Caco-2 (cell line): ENCODE data around the gene C20orf204. TPM values are rescaled to one million over a fixed set of nuclear protein-coding genes. Genes with fewer than 3 reads are reported as not detected.

ENCODE experiments used
- BruUV-seq: library from RNA; stranded (reverse); fragments of 400-500 nt; replicated peaks from 2 replicates; lab custom pipeline; 2021; lab: Mats Ljungman, UMichigan
- CTCF ChIA-PET: fragments of 300-600 bp; sonication (Branson Sonifier 250); formaldehyde crosslinking; loops from one replicate; lab custom pipeline; 2022; ENCODE audit warnings: antibody characterized with exemption; lab: Charles Lee
- POLR2A ChIA-PET: fragments of 300-600 bp; sonication (Branson Sonifier 250); formaldehyde crosslinking; loops from one replicate; lab custom pipeline; 2022; ENCODE audit warnings: antibody characterized with exemption; lab: Charles Lee
- DNase-seq, 2 experiments: peaks; one replicate each; pipeline versions ENCODE4 v3.0.0 to v3.0.0-alpha.2; 2020 to 2022
- H3K27me3 ChIP-seq: replicated peaks from 2 replicates; pipeline ENCODE4 v1.6.0; 2011; ENCODE audit warnings: low read length; ENCODE audit not compliant: control insufficient read depth, insufficient read depth
- H3K36me3 ChIP-seq: 2 replicates; pipeline ENCODE4 v1.5.1; 2011; ENCODE audit warnings: low read length; ENCODE audit not compliant: control insufficient read depth, insufficient read depth
- H3K4me1 ChIP-seq: fragments of 250-450 bp; sonication (Bioruptor Pico); 2 replicates; pipeline ENCODE4 v1.5.1; 2020; ENCODE audit warnings: mild to moderate bottlenecking
- H3K4me3 ChIP-seq: 2 replicates; pipeline ENCODE4 v1.5.1; 2011; ENCODE audit warnings: low read depth, mild to moderate bottlenecking, control low read depth, low read length
- H3K9me3 ChIP-seq: fragments of 250-450 bp; sonication (Bioruptor Pico); 2 replicates; pipeline ENCODE4 v1.5.1; 2020; ENCODE audit warnings: mild to moderate bottlenecking, moderate library complexity
- H3K27ac Mint-ChIP-seq: one replicate; pipeline ENCODE4 v1.8.0; 2022; ENCODE audit warnings: mixed read lengths; ENCODE audit not compliant: unreplicated experiment
- H3K27me3 Mint-ChIP-seq: one replicate; pipeline ENCODE4 v1.8.0; 2022; ENCODE audit warnings: mixed read lengths; ENCODE audit not compliant: insufficient read depth, unreplicated experiment
- H3K36me3 Mint-ChIP-seq: one replicate; pipeline ENCODE4 v1.8.0; 2022; ENCODE audit warnings: mild to moderate bottlenecking, mixed read lengths; ENCODE audit not compliant: insufficient read depth, unreplicated experiment
- H3K4me1 Mint-ChIP-seq: one replicate; pipeline ENCODE4 v1.8.0; 2022; ENCODE audit warnings: low read depth, mixed read lengths; ENCODE audit not compliant: unreplicated experiment
- H3K4me3 Mint-ChIP-seq: one replicate; pipeline ENCODE4 v1.8.0; 2022; ENCODE audit warnings: mild to moderate bottlenecking, moderate library complexity, mixed read lengths; ENCODE audit not compliant: unreplicated experiment
- H3K9me3 Mint-ChIP-seq: one replicate; pipeline ENCODE4 v1.8.0; 2022; ENCODE audit warnings: mixed read lengths; ENCODE audit not compliant: unreplicated experiment
- intact Hi-C: fragments of 100-400 bp; cut with micrococcal nuclease; formaldehyde crosslinking; loops from one replicate; pipeline ENCODE4 v1.10.0; 2022; ENCODE audit not compliant: unreplicated experiment
- total RNA-seq: library from RNA; stranded (reverse); gene quantifications from 2 replicates; pipeline ENCODE4 v1.2.3, GENCODE V29; 2022
- TF ChIP-seq, protein P1 (sequence below), 2 experiments: fragments of 200-600 bp in 1 of 2; IDR thresholded peaks; 1 replicate in 1 of 2; 2 replicates in 1 of 2; pipeline versions ENCODE4 v1.5.1 to v1.8.0; 2011 to 2022; ENCODE audit warnings: antibody characterized with exemption in 1 of 2, control low read depth in 1 of 2, inconsistent platforms in 1 of 2, low read depth in 1 of 2, low read length in 1 of 2, mild to moderate bottlenecking in 1 of 2, moderate library complexity in 1 of 2; ENCODE audit not compliant: insufficient read depth in 1 of 2, severe bottlenecking in 1 of 2, unreplicated experiment in 1 of 2

The C20orf204 gene
- total RNA-seq, 1 experiment from 2014 or later: 3.2 TPM

DNA sequence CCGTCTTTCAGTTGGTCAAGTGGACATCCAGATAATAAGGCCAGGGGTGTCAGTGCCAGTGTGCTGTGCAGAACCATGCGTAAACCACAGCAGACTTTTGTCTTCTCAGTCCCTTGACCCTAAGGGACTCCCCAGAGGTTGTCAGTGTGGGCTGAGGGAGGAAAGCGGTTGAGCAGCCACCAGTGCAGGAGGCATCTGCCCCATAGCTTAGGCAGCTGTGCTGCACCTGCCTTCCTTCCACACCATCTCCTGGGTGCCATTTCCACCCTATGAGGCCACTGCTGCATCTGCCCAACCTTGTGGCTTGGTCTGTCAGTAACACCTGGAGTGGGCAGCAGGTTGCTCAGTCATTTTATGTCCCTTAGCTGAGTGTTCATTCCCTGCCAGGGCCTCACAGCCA lies 29.1 kb upstream of the C20orf204 start:
- Histone ChIP-seq H3K36me3 (peaks cover 25% of the 10 kb centered on the region), H3K27me3 (no peaks in the 10 kb centered on the region), H3K4me1 (peaks cover 14% of the 10 kb centered on the region), H3K4me3 (no peak overlapping the region), H3K9me3 (peaks cover 5% of the 10 kb centered on the region; the same call in 1 of the 2 replicates)
- no peaks in the 10 kb centered on the region for H3K9me3 Mint-ChIP-seq
- DNase-seq: no peak
- no peak overlapping the region for H3K27ac Mint-ChIP-seq
- no peaks in the 10 kb centered on the region for H3K27me3 Mint-ChIP-seq
- no peaks in the 10 kb centered on the region for H3K4me1 Mint-ChIP-seq
- POLR2A ChIA-PET: interaction anchor here (0.6 kb wide), 1 partner anchor 483 kb away, joined by 7 read pairs; no protein-coding TSS in a partner anchor
- intact Hi-C loops: no loop called here
- H3K4me3 Mint-ChIP-seq: no peak overlapping the region
- CTCF ChIA-PET: interaction anchor here (1.2 to 1.4 kb wide), 2 partner anchors 27 to 31 kb away, joined by 4 to 5 read pairs; no protein-coding TSS in a partner anchor
- BruUV-seq: no TSS peak
- TF ChIP-seq, protein P1, sequence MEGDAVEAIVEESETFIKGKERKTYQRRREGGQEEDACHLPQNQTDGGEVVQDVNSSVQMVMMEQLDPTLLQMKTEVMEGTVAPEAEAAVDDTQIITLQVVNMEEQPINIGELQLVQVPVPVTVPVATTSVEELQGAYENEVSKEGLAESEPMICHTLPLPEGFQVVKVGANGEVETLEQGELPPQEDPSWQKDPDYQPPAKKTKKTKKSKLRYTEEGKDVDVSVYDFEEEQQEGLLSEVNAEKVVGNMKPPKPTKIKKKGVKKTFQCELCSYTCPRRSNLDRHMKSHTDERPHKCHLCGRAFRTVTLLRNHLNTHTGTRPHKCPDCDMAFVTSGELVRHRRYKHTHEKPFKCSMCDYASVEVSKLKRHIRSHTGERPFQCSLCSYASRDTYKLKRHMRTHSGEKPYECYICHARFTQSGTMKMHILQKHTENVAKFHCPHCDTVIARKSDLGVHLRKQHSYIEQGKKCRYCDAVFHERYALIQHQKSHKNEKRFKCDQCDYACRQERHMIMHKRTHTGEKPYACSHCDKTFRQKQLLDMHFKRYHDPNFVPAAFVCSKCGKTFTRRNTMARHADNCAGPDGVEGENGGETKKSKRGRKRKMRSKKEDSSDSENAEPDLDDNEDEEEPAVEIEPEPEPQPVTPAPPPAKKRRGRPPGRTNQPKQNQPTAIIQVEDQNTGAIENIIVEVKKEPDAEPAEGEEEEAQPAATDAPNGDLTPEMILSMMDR (IDR thresholded peaks at IDR 0.05; ENCODE audit: insufficient read depth in 1 of 2, low read depth in 1 of 2, low read length in 1 of 2, severe bottlenecking in 1 of 2, unreplicated experiment in 1 of 2): no peak
- peaks cover 97% of the 10 kb centered on the region for H3K36me3 Mint-ChIP-seq

DNA sequence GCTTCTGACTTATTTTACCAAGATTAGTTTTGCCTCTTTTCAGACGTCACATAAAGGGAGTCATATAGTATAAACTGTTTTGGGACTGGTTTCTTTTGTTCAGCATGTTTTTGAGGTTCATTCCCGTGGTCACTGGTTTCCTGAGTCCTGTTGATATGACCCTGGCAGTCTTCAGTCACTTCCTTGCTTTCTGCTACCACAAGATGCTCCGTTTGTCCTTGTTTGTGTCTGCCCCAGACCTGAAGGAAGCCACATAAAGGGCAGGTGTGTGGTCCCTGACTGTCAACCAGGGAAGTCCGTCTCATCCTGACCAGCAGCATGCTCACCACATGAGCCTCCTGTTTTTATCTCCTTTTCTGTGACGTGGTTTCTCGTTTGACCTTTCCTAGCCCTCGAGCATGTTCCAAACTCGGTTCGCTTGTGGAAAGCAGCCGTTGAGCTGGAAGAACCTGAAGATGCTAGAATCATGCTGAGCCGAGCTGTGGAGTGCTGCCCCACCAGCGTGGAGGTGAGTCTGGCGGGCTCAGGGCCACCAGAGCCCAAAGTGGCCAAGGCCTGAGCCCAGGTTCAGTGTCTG lies 26.1 kb upstream of the C20orf204 start:
- Mint-ChIP-seq H3K4me3 (no peak overlapping the region), H3K36me3 (peaks cover 83% of the 10 kb centered on the region), H3K27me3 (no peaks in the 10 kb centered on the region), H3K4me1 (no peaks in the 10 kb centered on the region), H3K27ac (no peak overlapping the region), H3K9me3 (no peaks in the 10 kb centered on the region)
- H3K36me3 ChIP-seq: peaks cover 19% of the 10 kb centered on the region
- no peak for DNase-seq
- no peaks in the 10 kb centered on the region for H3K4me1 ChIP-seq
- H3K9me3 ChIP-seq: peaks cover 5% of the 10 kb centered on the region; the same call in 1 of the 2 replicates
- CTCF ChIA-PET: interaction anchor here (0.9 kb wide), 1 partner anchor 28 kb away, joined by 6 read pairs; no protein-coding TSS in a partner anchor
- TF ChIP-seq, protein P1 (IDR thresholded peaks at IDR 0.05; ENCODE audit: insufficient read depth in 1 of 2, low read depth in 1 of 2, low read length in 1 of 2, severe bottlenecking in 1 of 2, unreplicated experiment in 1 of 2): no peak
- no TSS peak for BruUV-seq
- intact Hi-C loops: no loop called here
- H3K27me3 ChIP-seq: no peaks in the 10 kb centered on the region
- no peak overlapping the region for H3K4me3 ChIP-seq
- POLR2A ChIA-PET: interaction anchor here (0.6 to 1.2 kb wide), 2 partner anchors 14 to 29 kb away, joined by 3 read pairs; no protein-coding TSS in a partner anchor

DNA sequence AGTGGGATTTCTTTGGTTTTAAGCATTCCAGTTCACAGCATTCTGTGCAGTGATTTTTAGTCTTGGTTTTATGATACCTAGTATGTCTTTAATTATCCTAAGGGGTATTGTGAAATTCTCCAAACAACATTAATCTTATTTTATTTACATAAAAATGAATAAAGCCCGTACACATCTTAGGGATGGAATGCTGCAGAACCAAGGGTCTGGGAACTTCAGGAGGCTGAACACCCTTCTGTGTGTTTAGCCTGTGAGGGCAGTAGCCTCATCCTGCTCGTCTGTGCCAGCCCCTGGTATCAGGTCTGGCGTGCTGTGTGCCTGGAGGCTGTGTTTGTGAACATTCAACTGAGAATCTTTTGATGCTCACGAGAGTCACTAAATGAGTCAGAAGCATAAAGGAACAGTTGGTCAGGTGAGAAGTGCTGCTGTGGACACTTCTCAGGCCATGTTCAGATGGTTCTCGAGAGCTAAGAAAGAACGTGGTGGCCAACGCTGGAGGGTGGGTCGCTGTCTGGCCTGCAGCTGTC lies 25.2 kb upstream of the C20orf204 start:
- no TSS peak for BruUV-seq
- ChIA-PET POLR2A (interaction anchor here (0.6 to 1.2 kb wide), 2 partner anchors 13 to 30 kb away, joined by 3 read pairs; no protein-coding TSS in a partner anchor), CTCF (interaction anchor here (0.9 kb wide), 1 partner anchor 27 kb away, joined by 6 read pairs; no protein-coding TSS in a partner anchor)

More for the DNA sequence above, 25.2 kb upstream of the C20orf204 start:
- Mint-ChIP-seq H3K36me3 (peaks cover 83% of the 10 kb centered on the region), H3K4me1 (no peaks in the 10 kb centered on the region), H3K27me3 (no peaks in the 10 kb centered on the region), H3K27ac (no peak overlapping the region), H3K9me3 (no peaks in the 10 kb centered on the region), H3K4me3 (no peak overlapping the region)
- intact Hi-C loops: no loop called here
- peaks cover 22% of the 10 kb centered on the region for H3K36me3 ChIP-seq
- no peaks in the 10 kb centered on the region for H3K4me1 ChIP-seq
- H3K4me3 ChIP-seq: no peak overlapping the region
- TF ChIP-seq, protein P1 (IDR thresholded peaks at IDR 0.05; ENCODE audit: insufficient read depth in 1 of 2, low read depth in 1 of 2, low read length in 1 of 2, severe bottlenecking in 1 of 2, unreplicated experiment in 1 of 2): no peak
- DNase-seq: no peak
- H3K9me3 ChIP-seq: peaks cover 5% of the 10 kb centered on the region; the same call in 1 of the 2 replicates
- no peaks in the 10 kb centered on the region for H3K27me3 ChIP-seq
